VCaP (cell line): ENCODE data around the gene COL11A2.

Source experiments
- H3K27ac ChIP-seq: fragments of 450-650 bp; 2 replicates; pipeline ENCODE4 v1.5.1; 2017
- CTCF ChIP-seq: fragments of 450-650 bp; conservative IDR thresholded peaks from 2 replicates; pipeline ENCODE4 v1.5.1; 2017; ENCODE audit warnings: mild to moderate bottlenecking, moderate library complexity

Gene COL11A2

GRCh38 chr6:33217246-33217645 lies 25.0 kb upstream of the COL11A2 start:
- no peak for TF ChIP-seq CTCF

GRCh38 chr6:33216117-33216649 lies 23.9 kb upstream of the COL11A2 start:
- no peak for TF ChIP-seq CTCF
- H3K27ac ChIP-seq = no peak overlapping the region

More at GRCh38 chr6:33217246-33217645, 25.0 kb upstream of the COL11A2 start:
- H3K27ac ChIP-seq = no peak overlapping the region

- TF ChIP-seq CTCF = no peak
Observed at GRCh38 chr6:33215271-33216116, 23.2 kb upstream of the COL11A2 start.

GRCh38 chr6:33213989-33214335 lies 21.7 kb upstream of the COL11A2 start:
- H3K27ac ChIP-seq = no peak overlapping the region
- no peak for TF ChIP-seq CTCF

More at GRCh38 chr6:33215271-33216116, 23.2 kb upstream of the COL11A2 start:
- H3K27ac ChIP-seq = no peak overlapping the region

GRCh38 chr6:33213166-33213988 lies 21.1 kb upstream of the COL11A2 start:
- peak overlapping the region; percentile 35; the same call in 1 of the 2 replicates for H3K27ac ChIP-seq
- no peak for TF ChIP-seq CTCF

GRCh38 chr6:33212857-33213165 lies 20.5 kb upstream of the COL11A2 start:
- H3K27ac ChIP-seq = peak overlapping the region; percentile 35; the same call in 1 of the 2 replicates
- no peak for TF ChIP-seq CTCF
